Trophoblast cell (in vitro differentiated cells and primary cell): Measurements from ENCODE around the gene BLM.
A peak's percentile ranks its signal among the peaks of the same experiment; 100 is the strongest.

Experiments
- DNase-seq, 2 donors: peaks; one replicate each; pipeline ENCODE4 v3.0.0-alpha.2; 2016
- H2AFZ ChIP-seq: 2 replicates; pipeline ENCODE4 v1.6.1; 2013; ENCODE audit warnings: low read length, moderate library complexity, mild to moderate bottlenecking; ENCODE audit not compliant: insufficient read depth, poor library complexity
- H2AK5ac ChIP-seq: 2 replicates; pipeline ENCODE4 v1.6.1; 2013; ENCODE audit warnings: mild to moderate bottlenecking, low read length
- H2BK120ac ChIP-seq: 2 replicates; pipeline ENCODE4 v1.6.1; 2013; ENCODE audit warnings: low read length, mild to moderate bottlenecking, moderate library complexity; ENCODE audit not compliant: insufficient read depth, poor library complexity
- H2BK12ac ChIP-seq: 2 replicates; pipeline ENCODE4 v1.6.1; 2013; ENCODE audit warnings: mild to moderate bottlenecking, low read length, moderate library complexity
- H2BK5ac ChIP-seq: 2 replicates; pipeline ENCODE4 v1.6.1; 2013; ENCODE audit warnings: low read length, low read depth, moderate library complexity, mild to moderate bottlenecking; ENCODE audit not compliant: poor library complexity
- H3K14ac ChIP-seq: 2 replicates; pipeline ENCODE4 v1.6.1; 2013; ENCODE audit warnings: mild to moderate bottlenecking, low read length
- H3K18ac ChIP-seq: 2 replicates; pipeline ENCODE4 v1.6.1; 2013; ENCODE audit warnings: mild to moderate bottlenecking, low read length
- H3K23ac ChIP-seq: 2 replicates; pipeline ENCODE4 v1.6.1; 2013; ENCODE audit warnings: low read length
- H3K27ac ChIP-seq: 2 replicates; pipeline ENCODE4 v1.5.1; 2013; ENCODE audit warnings: low read depth, mild to moderate bottlenecking, inconsistent platforms, low read length, moderate library complexity
- H3K27me3 ChIP-seq: 2 replicates; pipeline ENCODE4 v1.6.1; 2013; ENCODE audit warnings: inconsistent platforms, mild to moderate bottlenecking, low read length, moderate library complexity; ENCODE audit not compliant: insufficient read depth
- H3K36me3 ChIP-seq, 2 experiments: 1 replicate in 1 of 2; 2 replicates in 1 of 2; pipeline ENCODE4 v1.6.1; 2013; ENCODE audit warnings: low read length in 2 of 2, mild to moderate bottlenecking in 2 of 2, moderate library complexity in 1 of 2; ENCODE audit not compliant: insufficient read depth in 2 of 2, control insufficient read depth in 1 of 2
- H3K4ac ChIP-seq: 2 replicates; pipeline ENCODE4 v1.6.1; 2013; ENCODE audit warnings: low read depth, mild to moderate bottlenecking, low read length, moderate library complexity
- H3K4me1 ChIP-seq, 2 experiments: 1 replicate in 1 of 2; 2 replicates in 1 of 2; pipeline ENCODE4 v1.6.1; 2013; ENCODE audit warnings: low read length in 2 of 2, mild to moderate bottlenecking in 2 of 2, moderate library complexity in 1 of 2; ENCODE audit not compliant: insufficient read depth in 2 of 2, control insufficient read depth in 1 of 2
- H3K4me2 ChIP-seq: 2 replicates; pipeline ENCODE4 v1.6.1; 2013; ENCODE audit warnings: inconsistent platforms, mild to moderate bottlenecking, low read length, moderate library complexity
- H3K4me3 ChIP-seq: 2 replicates; pipeline ENCODE4 v1.5.1; 2013; ENCODE audit warnings: mild to moderate bottlenecking, low read depth, low read length, inconsistent platforms
- H3K79me1 ChIP-seq: one replicate; pipeline ENCODE4 v1.6.1; 2013; ENCODE audit warnings: low read length
- H3K79me2 ChIP-seq: 2 replicates; pipeline ENCODE4 v1.6.1; 2013; ENCODE audit warnings: low read length, mild to moderate bottlenecking; ENCODE audit not compliant: control insufficient read depth, insufficient read depth, poor library complexity
- H3K9ac ChIP-seq: 2 replicates; pipeline ENCODE4 v1.6.1; 2013; ENCODE audit warnings: mild to moderate bottlenecking, low read length
- H3K9me3 ChIP-seq: 2 replicates; pipeline ENCODE4 v1.6.1; 2013; ENCODE audit warnings: low read depth, mild to moderate bottlenecking, control low read depth, inconsistent platforms, low read length; ENCODE audit not compliant: insufficient read depth
- H4K12ac ChIP-seq: 2 replicates; pipeline ENCODE4 v1.6.1; 2013; ENCODE audit warnings: low read depth, mild to moderate bottlenecking, low read length, moderate library complexity
- H4K8ac ChIP-seq: 2 replicates; pipeline ENCODE4 v1.6.1; 2013; ENCODE audit warnings: low read depth, mild to moderate bottlenecking, low read length, moderate library complexity
- H4K91ac ChIP-seq: one replicate; pipeline ENCODE4 v1.6.1; 2013; ENCODE audit warnings: low read depth, mild to moderate bottlenecking, low read length, moderate library complexity
- WGBS: extraction: QIAGEN DNeasy Blood & Tissue Kit; methylation state at CpG from one replicate; pipeline ENCODE4 v1.1.7; 2013; ENCODE audit warnings: missing lambda C conversion rate; ENCODE audit not compliant: insufficient read length, insufficient coverage; ENCODE audit errors: extremely low coverage; 5-methylcytosine and 5-hydroxymethylcytosine counted together

BLM gene

GRCh38 chr15:90801803-90802202 is 84.7 kb downstream of the BLM start:
- Histone ChIP-seq H4K91ac (no peak overlapping the region), H3K79me1 (no peaks in the 10 kb centered on the region), H2BK5ac (no peak overlapping the region), H3K36me3 (peaks cover 0 to 5% of the 10 kb centered on the region in 2 experiments), H3K4me2 (no peak overlapping the region), H3K4me3 (no peak overlapping the region), H4K8ac (no peak overlapping the region), H3K14ac (no peak overlapping the region), H2AFZ (no peak overlapping the region), H3K23ac (no peak overlapping the region), H3K27me3 (no peaks in the 10 kb centered on the region), H2BK12ac (no peak overlapping the region), H3K4ac (no peak overlapping the region), H3K9me3 (no peaks in the 10 kb centered on the region), H3K4me1 (no peaks in the 10 kb centered on the region), H3K18ac (no peak overlapping the region), H4K12ac (no peak overlapping the region), H3K27ac (no peak overlapping the region), H2AK5ac (no peak overlapping the region), H3K79me2 (no peaks in the 10 kb centered on the region), H2BK120ac (no peak overlapping the region), H3K9ac (no peak overlapping the region)
- no peak for DNase-seq
- WGBS = no CpG with 5 or more reads among the region's 8 CpGs

- no peaks in the 10 kb centered on the region for H3K79me2 ChIP-seq
- no peak overlapping the region for H2AFZ ChIP-seq
- H3K27me3 ChIP-seq = no peaks in the 10 kb centered on the region
- H2BK120ac ChIP-seq = no peak overlapping the region
- no peak overlapping the region for H3K18ac ChIP-seq
- no peaks in the 10 kb centered on the region for H3K9me3 ChIP-seq
- H3K36me3 ChIP-seq = peaks cover 17 to 18% of the 10 kb centered on the region in 2 experiments
- DNase-seq = peak; percentile 21 to 68
- no peak overlapping the region for H4K91ac ChIP-seq
- H3K4me3 ChIP-seq = no peak overlapping the region
- H3K27ac ChIP-seq = no peak overlapping the region
- H2BK12ac ChIP-seq = no peak overlapping the region
- no peaks in the 10 kb centered on the region for H3K79me1 ChIP-seq
- no peak overlapping the region for H3K23ac ChIP-seq
- H3K4me1 ChIP-seq = no peaks in the 10 kb centered on the region
- no peak overlapping the region for H3K4me2 ChIP-seq
- no peak overlapping the region for H2BK5ac ChIP-seq
- no peak overlapping the region for H2AK5ac ChIP-seq
- no peak overlapping the region for H3K9ac ChIP-seq
- no CpG with 5 or more reads among the region's 8 CpGs for WGBS
- H4K12ac ChIP-seq = no peak overlapping the region
- H4K8ac ChIP-seq = no peak overlapping the region
- H3K4ac ChIP-seq = no peak overlapping the region
- no peak overlapping the region for H3K14ac ChIP-seq
Measured at GRCh38 chr15:90807074-90807785, 90.1 kb downstream of the BLM start.

GRCh38 chr15:90807786-90808086 is 90.6 kb downstream of the BLM start:
- Histone ChIP-seq H3K4ac (no peak overlapping the region), H3K4me3 (no peak overlapping the region), H2BK120ac (no peak overlapping the region), H4K91ac (no peak overlapping the region), H3K23ac (no peak overlapping the region), H2BK12ac (no peak overlapping the region), H2AK5ac (no peak overlapping the region), H3K14ac (no peak overlapping the region), H3K36me3 (peaks cover 18 to 19% of the 10 kb centered on the region in 2 experiments), H3K4me2 (no peak overlapping the region), H3K27ac (no peak overlapping the region), H3K27me3 (no peaks in the 10 kb centered on the region), H3K4me1 (no peaks in the 10 kb centered on the region), H3K9ac (no peak overlapping the region), H2BK5ac (no peak overlapping the region), H3K18ac (no peak overlapping the region), H4K12ac (no peak overlapping the region), H3K79me1 (no peaks in the 10 kb centered on the region), H3K79me2 (no peaks in the 10 kb centered on the region), H4K8ac (no peak overlapping the region), H3K9me3 (no peaks in the 10 kb centered on the region), H2AFZ (no peak overlapping the region)
- DNase-seq = peak; percentile 62 to 88
- WGBS = 100% methylated on average over 1 of the region's 2 CpGs

- Histone ChIP-seq H4K12ac (no peak overlapping the region), H3K27me3 (no peaks in the 10 kb centered on the region), H3K36me3 (peaks cover 19 to 21% of the 10 kb centered on the region in 2 experiments), H2BK12ac (no peak overlapping the region), H3K18ac (no peak overlapping the region), H3K14ac (no peak overlapping the region), H3K9ac (no peak overlapping the region), H4K8ac (no peak overlapping the region), H3K79me1 (no peaks in the 10 kb centered on the region), H3K79me2 (no peaks in the 10 kb centered on the region), H3K4ac (no peak overlapping the region), H3K23ac (no peak overlapping the region), H4K91ac (no peak overlapping the region), H3K27ac (no peak overlapping the region), H2BK5ac (no peak overlapping the region), H3K4me1 (no peaks in the 10 kb centered on the region), H2AFZ (no peak overlapping the region), H3K4me3 (no peak overlapping the region), H3K4me2 (no peak overlapping the region), H2AK5ac (no peak overlapping the region), H3K9me3 (no peaks in the 10 kb centered on the region), H2BK120ac (no peak overlapping the region)
- DNase-seq = no peak
- no CpG with 5 or more reads among the region's 8 CpGs for WGBS
Measured at GRCh38 chr15:90808517-90809235, 91.5 kb downstream of the BLM start.
